DOHH2 (cell line): ENCODE measurements around the gene RFC4.

Source experiments
- H3F3A ChIP-seq: fragments of 200-600 bp; sonication (generic), shearing (Covaris generic); 2 replicates; pipeline ENCODE4 v1.6.0; 2016; ENCODE audit warnings: antibody characterized with exemption, mild to moderate bottlenecking; ENCODE audit not compliant: control insufficient read depth, insufficient read depth
- H3K27ac ChIP-seq: fragments of 200-600 bp; sonication (generic); 2 replicates; pipeline ENCODE4 v1.5.1; 2014; ENCODE audit warnings: low read depth, mild to moderate bottlenecking, low read length, moderate library complexity
- H3K27me3 ChIP-seq: fragments of 200-600 bp; sonication (generic); 2 replicates; pipeline ENCODE4 v1.6.1; 2014; ENCODE audit warnings: mild to moderate bottlenecking, low read length, mixed read lengths; ENCODE audit not compliant: control insufficient read depth
- H3K36me3 ChIP-seq: fragments of 200-600 bp; sonication (generic); 2 replicates; pipeline ENCODE4 v1.6.1; 2014; ENCODE audit warnings: mild to moderate bottlenecking, low read length, moderate library complexity, mixed read lengths; ENCODE audit not compliant: control insufficient read depth
- H3K4me1 ChIP-seq: fragments of 200-600 bp; sonication (generic); 2 replicates; pipeline ENCODE4 v1.6.1; 2014; ENCODE audit warnings: mild to moderate bottlenecking, low read length, mixed read lengths; ENCODE audit not compliant: control insufficient read depth
- H3K4me2 ChIP-seq: fragments of 200-600 bp; sonication (generic); 2 replicates; pipeline ENCODE4 v1.6.0; 2014; ENCODE audit warnings: mild to moderate bottlenecking, low read length, moderate library complexity
- H3K4me3 ChIP-seq: fragments of 200-600 bp; sonication (generic); 2 replicates; pipeline ENCODE4 v1.5.1; 2014; ENCODE audit warnings: mild to moderate bottlenecking, low read length, mixed read lengths
- H3K79me2 ChIP-seq: fragments of 200-600 bp; sonication (generic); 2 replicates; pipeline ENCODE4 v1.6.1; 2014; ENCODE audit warnings: mild to moderate bottlenecking, low read length, mixed read lengths; ENCODE audit not compliant: control insufficient read depth
- H3K9me2 ChIP-seq: fragments of 200-600 bp; sonication (generic); replicated peaks from 2 replicates; pipeline ENCODE4 v1.6.1; 2014; ENCODE audit warnings: mild to moderate bottlenecking, low read length, mixed read lengths; ENCODE audit not compliant: control insufficient read depth
- H3K9me3 ChIP-seq: fragments of 200-600 bp; sonication (generic); 2 replicates; pipeline ENCODE4 v1.6.1; 2014; ENCODE audit warnings: antibody characterized with exemption, low read length, mixed read lengths; ENCODE audit not compliant: control insufficient read depth, insufficient read depth
- H4K20me1 ChIP-seq: fragments of 200-600 bp; sonication (generic); 2 replicates; pipeline ENCODE4 v1.6.0; 2014; ENCODE audit warnings: low read depth, mild to moderate bottlenecking, antibody characterized with exemption, low read length, moderate library complexity; ENCODE audit not compliant: control insufficient read depth, insufficient read depth
- CTCF ChIP-seq: fragments of 200-600 bp; sonication (generic); IDR thresholded peaks from one replicate; pipeline ENCODE4 v1.5.1; 2014; ENCODE audit warnings: antibody characterized with exemption, mild to moderate bottlenecking, low read depth, low read length; ENCODE audit not compliant: poor library complexity, severe bottlenecking
- EZH2phosphoT487 ChIP-seq: fragments of 200-600 bp; sonication (generic); IDR thresholded peaks from 2 replicates; pipeline ENCODE4 v1.6.1; 2017; ENCODE audit warnings: borderline replicate concordance, mild to moderate bottlenecking, antibody characterized with exemption, low read length, moderate library complexity, mixed read lengths

Gene RFC4

DNA sequence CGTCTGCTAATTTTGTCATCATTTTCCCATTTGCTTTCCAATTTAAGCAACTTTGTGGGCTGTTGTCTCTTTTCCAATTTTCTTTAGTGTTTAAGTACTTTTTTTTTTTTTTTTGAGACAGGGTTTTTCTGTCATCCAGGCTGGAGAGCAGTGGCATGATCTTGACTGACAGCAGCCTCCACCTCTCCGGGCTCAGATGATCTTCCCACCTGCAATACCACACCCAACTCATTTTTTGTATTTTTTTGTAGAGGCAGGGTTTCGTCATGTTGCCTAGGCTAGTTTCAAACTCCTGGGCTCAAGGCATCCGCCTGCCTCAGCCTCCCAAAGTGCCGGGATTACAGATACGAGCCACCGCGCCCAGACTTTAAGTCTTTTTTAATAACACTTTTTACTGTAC, 49.1 kb downstream of the RFC4 start:
- no peak overlapping the region for H3K4me3 ChIP-seq
- no peaks in the 10 kb centered on the region for H3K79me2 ChIP-seq
- no peaks in the 10 kb centered on the region for H4K20me1 ChIP-seq
- no peaks in the 10 kb centered on the region for H3F3A ChIP-seq
- no peak overlapping the region for H3K4me2 ChIP-seq
- no peaks in the 10 kb centered on the region for H3K9me2 ChIP-seq
- no peaks in the 10 kb centered on the region for H3K9me3 ChIP-seq
- no peaks in the 10 kb centered on the region for H3K27me3 ChIP-seq
- H3K27ac ChIP-seq, result no peak overlapping the region
- no peak for TF ChIP-seq CTCF
- no peak for TF ChIP-seq EZH2phosphoT487
- H3K36me3 ChIP-seq, result no peaks in the 10 kb centered on the region
- H3K4me1 ChIP-seq, result no peaks in the 10 kb centered on the region

DNA sequence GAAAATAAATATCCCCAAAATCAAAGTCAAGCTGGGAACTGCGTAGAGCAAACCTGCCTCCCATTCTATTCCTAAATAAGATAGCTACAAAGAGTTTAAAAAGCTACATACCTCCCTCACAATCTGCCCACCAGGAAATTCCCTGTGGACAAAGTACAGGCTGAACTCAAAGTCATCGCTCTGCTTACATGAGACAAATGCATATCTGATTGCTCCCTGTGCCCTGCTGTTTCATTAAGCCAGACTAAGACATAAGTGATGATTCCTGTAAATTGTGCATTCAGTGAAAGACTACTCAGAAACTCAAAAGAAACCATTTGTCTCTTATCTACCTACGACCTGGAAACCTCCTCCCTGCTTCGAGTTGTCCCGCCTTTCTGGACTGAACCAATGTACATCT, 51.4 kb downstream of the RFC4 start:
- H3K4me1 ChIP-seq, result no peaks in the 10 kb centered on the region
- no peaks in the 10 kb centered on the region for H3K27me3 ChIP-seq
- H3K36me3 ChIP-seq, result no peaks in the 10 kb centered on the region
- H3K27ac ChIP-seq, result no peak overlapping the region
- no peaks in the 10 kb centered on the region for H3K79me2 ChIP-seq
- no peak overlapping the region for H3K4me2 ChIP-seq
- no peaks in the 10 kb centered on the region for H4K20me1 ChIP-seq
- no peak overlapping the region for H3K4me3 ChIP-seq
- H3F3A ChIP-seq, result no peaks in the 10 kb centered on the region
- no peaks in the 10 kb centered on the region for H3K9me2 ChIP-seq
- no peak for TF ChIP-seq CTCF
- H3K9me3 ChIP-seq, result no peaks in the 10 kb centered on the region

DNA sequence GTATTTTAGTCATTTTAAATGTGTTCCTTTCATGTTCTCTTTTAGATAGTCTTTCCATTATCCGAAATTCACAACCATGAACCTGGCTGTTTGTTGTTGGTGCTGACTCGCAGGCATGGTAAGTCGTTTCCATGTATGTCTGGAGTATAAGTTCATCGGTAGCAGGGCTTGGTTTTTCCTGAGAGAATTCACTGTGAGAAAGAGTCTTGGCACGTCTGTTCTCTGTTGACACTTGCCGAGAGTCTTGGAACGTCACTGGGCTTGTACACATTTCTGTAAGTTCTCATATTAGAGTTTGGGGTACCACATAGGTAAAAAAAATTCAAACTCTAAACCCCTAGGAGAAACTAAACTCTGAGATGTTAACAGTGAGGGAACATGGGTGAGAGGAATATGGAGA, 52.3 kb downstream of the RFC4 start:
- no peak overlapping the region for H3K4me2 ChIP-seq
- no peak for TF ChIP-seq EZH2phosphoT487
- TF ChIP-seq CTCF, result no peak
- H3F3A ChIP-seq, result no peaks in the 10 kb centered on the region
- no peaks in the 10 kb centered on the region for H3K9me2 ChIP-seq
- no peaks in the 10 kb centered on the region for H3K9me3 ChIP-seq
- no peaks in the 10 kb centered on the region for H3K4me1 ChIP-seq
- no peaks in the 10 kb centered on the region for H3K27me3 ChIP-seq
- H3K79me2 ChIP-seq, result no peaks in the 10 kb centered on the region
- no peaks in the 10 kb centered on the region for H3K36me3 ChIP-seq
- H3K4me3 ChIP-seq, result no peak overlapping the region
- H3K27ac ChIP-seq, result no peak overlapping the region
- H4K20me1 ChIP-seq, result no peaks in the 10 kb centered on the region

DNA sequence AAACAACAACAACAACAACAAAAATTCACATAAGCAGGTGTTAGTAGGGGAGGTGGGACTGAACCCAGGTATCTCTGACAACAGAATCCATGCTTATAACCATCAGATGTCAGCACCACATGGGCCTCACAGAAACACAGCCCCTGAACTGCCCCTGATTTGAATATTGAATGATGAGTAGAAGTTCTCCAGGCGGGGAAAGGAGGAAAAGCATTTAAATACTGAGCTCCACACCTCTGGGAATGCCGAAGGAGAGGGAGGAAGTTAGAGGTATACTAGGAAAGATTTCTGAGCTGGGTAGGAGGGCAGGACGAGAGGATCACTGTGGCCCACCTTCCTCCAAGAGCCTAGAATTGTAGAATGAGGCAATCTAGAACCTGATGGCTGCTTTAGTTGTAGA, 54.8 kb downstream of the RFC4 start:
- no peaks in the 10 kb centered on the region for H3K9me2 ChIP-seq
- H3K4me2 ChIP-seq, result no peak overlapping the region
- no peaks in the 10 kb centered on the region for H3K4me1 ChIP-seq
- no peaks in the 10 kb centered on the region for H3F3A ChIP-seq
- H3K27ac ChIP-seq, result no peak overlapping the region
- TF ChIP-seq CTCF, result no peak
- TF ChIP-seq EZH2phosphoT487, result no peak
- H3K79me2 ChIP-seq, result no peaks in the 10 kb centered on the region
- H3K27me3 ChIP-seq, result no peaks in the 10 kb centered on the region
- no peaks in the 10 kb centered on the region for H3K36me3 ChIP-seq
- H4K20me1 ChIP-seq, result no peaks in the 10 kb centered on the region
- H3K9me3 ChIP-seq, result no peaks in the 10 kb centered on the region
- no peak overlapping the region for H3K4me3 ChIP-seq
